DMS153 (cell line): ENCODE data around the gene RPGRIP1L.
A peak's percentile ranks its signal among the peaks of the same experiment; 100 is the strongest.

Experiments
- DNase-seq: peaks from one replicate; lab custom pipeline; 2025; lab: John Stamatoyannopoulos, UW

RPGRIP1L gene

DNA sequence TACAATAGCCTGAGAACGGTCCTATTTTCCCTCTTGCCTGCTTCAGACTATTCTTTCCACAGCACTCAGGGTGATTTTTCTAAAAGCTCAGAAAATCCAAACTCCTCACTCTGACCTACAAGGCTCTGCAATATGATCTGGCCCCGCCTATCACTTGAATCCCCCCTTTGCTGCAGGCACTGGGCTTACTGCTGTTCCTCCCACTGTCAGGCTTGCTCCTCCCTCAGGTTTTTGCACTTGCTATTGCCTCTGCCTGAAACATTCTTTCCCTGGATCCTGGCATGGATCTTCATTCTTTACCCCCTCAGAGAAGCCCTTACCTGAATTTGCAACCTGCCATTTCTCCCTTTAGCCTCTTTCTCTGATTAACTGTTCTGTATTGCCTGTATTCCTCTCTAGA, 52.3 kb downstream of the RPGRIP1L start:
- no peak for DNase-seq

DNA sequence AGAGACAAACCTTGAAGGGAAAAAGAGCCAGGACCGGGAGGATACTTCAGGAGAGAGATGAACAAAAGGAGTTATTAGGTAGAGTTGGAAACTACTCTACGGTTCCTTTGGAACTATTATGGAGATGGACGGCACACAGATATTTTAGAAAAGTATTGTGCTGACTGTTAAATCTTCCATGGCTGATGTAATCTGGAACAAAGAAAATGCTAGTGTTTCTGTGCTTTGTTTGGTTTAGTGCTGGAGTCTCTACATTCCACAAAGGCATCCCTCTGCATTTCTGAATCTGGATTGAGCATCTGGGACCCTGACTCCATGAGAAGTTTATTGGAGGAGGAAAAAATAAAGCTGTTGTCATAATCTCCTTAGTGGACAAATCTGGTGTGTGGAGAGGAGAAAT, 57.2 kb downstream of the RPGRIP1L start:
- no peak for DNase-seq

DNA sequence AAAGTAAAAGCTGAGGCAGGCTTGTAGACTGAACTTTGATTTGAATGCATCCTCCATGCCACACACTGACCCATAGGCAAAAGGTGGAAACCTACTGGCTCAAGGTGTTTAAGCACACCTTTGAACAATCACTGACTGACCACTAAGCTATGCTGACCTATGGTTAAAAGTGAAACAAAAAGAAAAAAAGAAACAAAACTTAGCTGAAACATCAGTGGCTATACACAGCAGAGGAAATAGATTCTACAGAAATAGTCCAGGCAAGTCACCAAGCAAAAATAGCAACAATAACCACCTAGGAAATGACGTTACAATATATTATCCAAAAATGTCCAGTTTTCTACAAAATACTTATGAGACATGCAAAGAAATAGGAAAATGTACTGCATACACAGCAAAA, 60.2 kb downstream of the RPGRIP1L start:
- DNase-seq: no peak

DNA sequence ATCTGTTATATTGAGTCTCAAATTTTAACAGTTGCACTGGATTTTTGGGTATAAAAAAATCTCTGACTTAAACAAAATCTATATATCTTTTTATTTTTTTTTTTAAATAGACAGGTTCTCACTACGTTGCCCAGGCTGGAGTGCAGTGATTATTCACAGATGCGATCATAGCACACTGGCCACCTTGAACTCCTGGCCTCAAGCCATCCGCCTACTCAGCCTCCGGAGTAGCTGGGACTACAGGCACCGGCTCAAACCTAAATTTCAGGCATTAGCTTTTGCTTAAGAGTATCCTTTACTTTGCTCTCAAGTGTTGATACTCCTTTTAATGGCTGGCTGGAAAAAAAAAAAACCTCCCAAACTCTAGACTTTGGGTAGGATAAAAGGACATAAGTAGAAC, 61.6 kb downstream of the RPGRIP1L start:
- DNase-seq: no peak

DNA sequence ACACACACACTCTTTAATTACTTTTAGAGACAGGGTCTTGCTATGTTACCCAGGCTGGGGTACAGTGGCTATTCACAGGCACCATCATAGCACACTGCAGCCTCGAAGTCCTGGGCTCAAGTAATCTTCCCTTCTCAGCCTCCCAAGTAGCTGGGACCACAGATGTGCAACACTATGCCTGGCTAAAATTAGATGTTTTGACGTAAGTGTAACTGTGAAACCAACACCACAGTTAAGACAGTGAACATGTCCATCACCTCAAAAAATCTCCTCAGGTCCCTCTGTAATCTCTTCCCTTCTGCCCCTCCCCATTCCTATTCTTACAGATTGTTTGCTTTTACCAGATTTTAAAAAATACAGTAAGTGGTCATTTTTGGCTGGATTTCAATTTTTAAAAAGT, 66.7 kb downstream of the RPGRIP1L start:
- DNase-seq: no peak

DNA sequence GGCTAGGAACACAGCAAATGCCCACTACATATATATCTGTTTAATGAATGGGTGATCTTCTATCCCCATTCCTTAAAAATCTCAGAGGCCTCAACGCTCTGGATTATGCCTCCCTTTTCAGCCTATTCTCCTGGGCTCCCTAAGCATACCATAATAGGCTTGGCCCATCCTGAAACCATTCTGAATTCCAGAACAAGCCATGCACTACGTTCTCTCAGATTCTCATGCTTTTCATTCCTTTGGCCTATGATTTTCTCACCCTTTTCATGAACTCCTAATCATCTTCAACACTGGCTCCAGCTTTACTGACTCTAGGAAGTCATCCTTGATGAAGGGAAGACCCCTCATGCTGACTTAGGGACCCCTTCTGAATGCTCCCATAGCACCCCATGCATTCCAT, 71.1 kb downstream of the RPGRIP1L start:
- DNase-seq: no peak

DNA sequence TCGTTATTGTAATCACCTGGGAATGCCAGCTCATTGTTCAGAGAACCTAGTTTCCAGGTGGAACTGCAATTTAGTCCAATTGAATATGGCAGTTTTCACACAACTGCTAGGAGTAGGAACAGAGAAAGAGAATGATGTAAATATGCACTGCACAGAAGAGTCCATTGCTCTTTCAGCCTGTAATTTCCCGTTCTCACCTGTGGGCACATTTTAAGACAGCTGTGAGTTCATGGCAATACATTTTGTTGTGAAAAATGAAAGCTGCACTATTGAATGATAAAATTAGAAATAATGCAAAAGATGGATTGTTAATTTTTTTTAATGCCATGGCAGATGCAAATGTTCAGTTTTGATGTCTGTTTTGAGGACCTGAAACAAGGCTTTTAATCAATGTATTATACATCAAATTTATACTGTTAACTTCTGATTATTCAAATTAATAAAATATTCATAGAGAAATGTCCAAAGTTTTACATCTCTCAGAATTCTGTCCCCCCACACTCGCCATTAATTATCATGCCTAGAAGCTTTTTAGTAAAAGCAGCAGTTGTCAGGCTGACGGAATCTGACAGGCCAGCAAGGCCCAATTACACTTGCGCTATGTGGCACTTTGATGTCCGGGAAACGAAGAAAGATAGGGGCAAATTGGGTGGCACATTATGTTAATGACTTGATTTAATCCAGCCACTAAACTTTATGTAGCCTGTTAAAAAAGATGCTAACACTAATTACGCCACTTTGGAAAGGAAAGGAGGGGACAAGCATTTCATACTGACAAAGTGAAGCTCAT, 72.2 kb downstream of the RPGRIP1L start:
- DNase-seq: no peak

DNA sequence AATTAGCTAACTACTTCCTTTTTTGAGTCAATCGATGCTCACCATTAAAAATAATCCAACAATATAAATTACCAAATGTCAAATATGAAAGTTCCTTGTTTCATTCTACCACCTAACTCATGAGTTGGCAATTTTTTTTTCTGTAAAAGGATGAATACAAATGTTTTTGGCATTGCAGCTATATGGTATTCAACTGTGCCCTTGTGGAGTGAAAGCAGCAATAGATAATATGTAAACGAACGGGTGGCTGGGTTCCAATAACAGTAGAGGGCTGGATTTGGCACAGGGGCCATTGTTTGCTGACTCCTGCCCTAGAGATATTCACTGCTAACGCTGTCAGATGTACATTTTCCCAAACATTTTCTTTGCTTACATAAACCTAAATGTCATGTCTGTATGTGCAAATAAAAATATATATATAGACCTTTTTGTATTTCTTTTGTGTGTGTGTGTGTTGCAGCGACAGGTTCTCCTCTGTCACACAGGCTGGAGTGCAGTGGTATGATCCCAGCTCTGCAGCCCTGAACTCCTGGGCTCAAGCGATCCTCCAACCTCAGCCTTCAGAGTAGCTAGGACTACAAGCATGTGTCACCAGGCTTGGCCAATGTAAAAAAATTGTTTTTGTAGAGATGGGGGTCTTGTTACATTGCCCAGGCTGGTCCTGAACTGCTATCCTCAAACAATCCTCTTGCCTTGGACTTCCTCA, 73.9 kb downstream of the RPGRIP1L start:
- no peak for DNase-seq

DNA sequence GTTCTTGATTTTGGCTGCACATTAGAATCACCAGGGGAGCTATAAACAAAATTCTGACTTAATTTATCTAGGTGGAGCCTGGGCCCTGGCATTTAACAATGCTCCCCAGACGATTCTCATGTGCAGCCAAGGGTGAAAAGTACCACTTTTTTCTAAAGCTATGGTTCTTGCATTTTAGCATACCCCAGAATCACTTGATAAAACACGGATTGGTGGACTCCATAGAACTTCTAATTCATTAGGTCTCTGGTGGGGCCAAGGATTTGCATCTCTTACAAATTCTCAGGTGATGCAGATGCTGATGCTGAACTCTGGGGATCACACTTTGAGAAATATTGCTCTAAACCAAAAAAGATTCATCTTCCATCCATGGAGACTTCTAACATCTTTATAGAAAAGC, 74.5 kb downstream of the RPGRIP1L start:
- no peak for DNase-seq

DNA sequence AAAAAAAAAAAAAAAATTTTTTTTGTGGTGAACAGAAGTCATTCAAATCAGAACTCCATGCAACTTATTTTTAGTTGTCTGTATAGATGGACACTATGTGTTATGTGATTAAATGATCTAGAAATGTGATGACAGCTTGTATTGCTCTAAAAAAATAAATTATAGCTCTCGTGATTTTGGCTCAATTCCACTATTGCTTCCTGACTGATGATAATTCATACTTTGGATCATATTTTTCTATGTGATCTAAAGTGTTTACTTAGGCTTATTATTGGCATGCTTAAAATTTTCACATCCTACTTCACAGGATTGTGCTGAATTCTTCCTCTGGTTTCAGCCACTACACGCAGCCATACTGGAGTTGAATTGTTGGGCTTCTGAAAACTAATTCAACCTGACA, 76.8 kb downstream of the RPGRIP1L start:
- DNase-seq: no peak

DNA sequence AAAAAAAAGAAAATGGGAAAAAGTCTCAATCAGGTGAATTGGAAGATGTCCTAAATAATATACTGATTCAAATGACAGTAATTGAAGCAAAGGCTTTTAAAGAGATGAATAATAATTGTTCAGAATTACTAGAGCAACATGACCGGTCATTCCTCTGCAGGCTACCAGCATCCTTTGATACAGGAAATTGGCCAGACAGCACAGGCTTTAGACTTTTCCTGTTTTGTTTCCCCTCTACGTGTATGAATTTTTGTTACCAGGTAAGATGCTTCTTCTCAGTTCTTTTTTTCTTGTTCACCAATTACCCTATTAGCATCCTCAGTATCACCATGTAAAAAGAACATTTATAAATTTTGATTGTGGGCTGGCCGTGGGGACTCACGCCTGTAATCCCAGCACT, 77.5 kb downstream of the RPGRIP1L start:
- no peak for DNase-seq

DNA sequence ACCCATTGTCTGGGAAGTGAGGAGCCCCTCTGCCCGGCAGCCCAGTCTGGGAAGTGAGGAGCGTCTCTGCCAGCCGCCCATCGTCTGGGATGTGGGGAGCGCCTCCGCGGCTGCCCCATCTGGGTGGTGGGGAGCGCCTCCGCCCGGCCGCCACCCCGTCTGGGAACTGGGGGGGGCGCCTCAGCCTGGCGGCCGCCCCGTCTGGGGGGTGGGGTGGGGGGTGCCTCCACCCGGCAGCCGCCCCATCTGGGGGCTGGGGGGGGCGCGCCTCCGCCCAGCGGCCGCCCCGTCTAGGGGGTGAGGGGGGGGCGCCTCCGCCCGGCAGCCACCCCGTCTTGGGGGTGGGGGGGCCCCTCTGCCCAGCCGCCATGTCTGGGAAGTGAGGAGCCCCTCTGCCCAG, 78.4 kb downstream of the RPGRIP1L start:
- no peak for DNase-seq

DNA sequence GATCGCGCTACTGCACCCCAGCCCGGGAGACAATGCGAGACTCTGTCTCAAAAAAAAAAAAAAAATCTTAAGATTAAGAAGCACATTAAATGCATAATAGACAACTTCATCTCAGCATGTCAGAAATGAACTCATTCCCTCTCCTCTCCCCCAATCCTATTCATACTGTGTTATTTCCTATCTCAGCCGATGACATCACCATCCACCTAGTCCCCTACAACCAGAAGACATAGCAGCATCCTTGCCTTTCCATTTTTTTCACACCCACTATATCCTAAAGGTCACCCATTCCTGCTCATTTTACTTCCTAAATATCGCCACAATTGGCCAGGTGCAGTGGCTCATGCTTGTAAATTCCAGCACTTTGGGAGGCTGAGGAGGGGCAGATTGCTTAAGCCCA, 81.3 kb downstream of the RPGRIP1L start:
- DNase-seq: no peak

DNA sequence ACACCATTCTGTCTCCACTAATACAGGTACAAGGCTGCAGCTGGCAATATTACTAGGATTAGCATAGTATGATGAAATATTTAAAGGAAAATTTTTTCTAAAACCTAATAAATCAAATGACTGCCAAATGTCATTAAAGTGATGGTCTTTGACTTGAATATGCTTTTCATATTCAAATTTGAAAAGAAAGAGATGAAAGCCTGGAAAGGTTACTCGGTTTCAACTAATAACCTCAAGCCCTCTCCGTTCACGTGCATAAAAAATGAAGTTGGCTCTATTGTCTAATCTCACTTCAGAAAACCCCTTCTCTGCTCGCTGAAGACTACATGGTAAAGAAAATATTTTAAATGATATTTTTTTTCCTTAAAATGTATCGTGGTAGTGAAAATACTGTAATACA, 83.2 kb downstream of the RPGRIP1L start:
- no peak for DNase-seq

DNA sequence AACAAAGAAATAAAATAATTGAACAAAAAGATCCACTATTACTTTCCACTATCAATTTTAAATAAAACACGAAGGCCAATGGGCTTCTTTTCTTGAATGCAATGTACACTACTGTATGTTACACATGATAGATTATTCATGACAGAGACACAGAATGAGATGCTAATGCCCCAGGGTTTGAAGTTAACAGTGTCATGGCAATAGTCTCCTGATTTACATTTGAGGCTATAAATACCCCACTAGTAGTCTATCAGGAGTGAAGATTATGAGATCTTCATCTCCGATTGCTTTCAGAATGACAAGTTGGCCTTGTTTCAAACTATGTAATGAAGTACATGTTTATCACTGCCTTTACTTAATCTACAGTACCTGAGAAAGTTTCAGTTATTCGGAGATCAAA, 84.4 kb downstream of the RPGRIP1L start:
- DNase-seq: no peak

DNA sequence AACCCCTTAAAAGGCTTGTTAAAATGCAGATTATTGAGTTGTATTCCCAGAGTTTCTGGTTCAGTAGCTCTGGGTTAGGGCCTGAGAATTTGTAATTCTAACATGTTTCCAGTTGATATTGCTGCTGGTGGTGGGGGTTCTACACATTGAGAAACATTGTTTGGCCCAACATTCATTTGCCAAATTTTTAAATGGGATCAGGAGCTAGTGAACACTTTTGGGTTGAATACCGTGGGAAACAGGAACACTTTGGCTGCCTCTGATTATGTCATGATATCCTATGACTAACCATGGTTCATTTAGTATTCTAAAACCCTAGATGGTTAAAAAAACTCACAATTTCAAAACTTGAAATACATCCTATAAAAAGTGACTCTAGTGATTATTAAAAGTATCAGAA, 89.3 kb downstream of the RPGRIP1L start:
- DNase-seq: no peak

DNA sequence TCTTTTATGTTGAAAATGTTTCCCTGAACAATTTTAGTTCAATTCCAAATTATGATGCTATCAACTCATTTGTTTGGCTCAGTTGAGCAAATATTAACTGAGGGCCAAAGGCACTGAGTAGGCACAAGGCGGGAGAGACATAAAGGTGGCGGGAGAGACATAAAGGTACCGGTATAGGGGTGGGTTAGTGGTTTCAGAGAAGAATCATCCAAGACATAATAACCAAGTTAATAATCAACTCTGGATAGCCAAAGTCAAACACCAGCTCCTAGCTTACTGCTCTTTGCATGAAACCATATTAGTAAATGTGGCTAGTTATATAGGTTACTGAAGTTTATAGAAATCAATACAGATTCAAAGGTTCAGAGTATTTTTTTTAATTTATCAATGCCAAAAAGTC, 91.7 kb downstream of the RPGRIP1L start:
- no peak for DNase-seq

DNA sequence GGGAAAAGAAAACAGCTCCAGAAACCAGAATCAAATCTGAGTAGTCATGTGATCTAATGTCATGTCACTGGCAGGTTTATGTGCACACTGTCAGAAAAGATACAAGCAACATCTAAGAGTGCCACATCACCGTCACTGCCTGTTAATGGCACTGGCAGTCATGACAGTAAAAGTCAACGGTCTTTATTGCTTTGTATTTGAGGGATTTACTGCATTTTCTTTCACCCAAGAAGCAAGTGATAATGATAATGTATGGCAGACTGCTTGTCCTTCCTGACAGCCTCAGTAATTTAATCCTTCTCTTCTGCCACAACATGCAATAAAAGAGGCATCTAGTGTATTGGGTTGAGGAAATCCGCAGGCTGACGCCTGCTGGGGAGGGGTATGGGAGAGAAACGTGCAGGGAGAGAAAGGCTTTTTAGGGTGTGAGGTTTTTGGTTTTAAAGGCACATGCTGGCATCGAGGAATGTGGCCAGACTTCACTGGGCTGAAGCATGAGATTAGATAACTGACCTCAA, 92.4 kb downstream of the RPGRIP1L start:
- DNase-seq: peak; percentile 25

DNA sequence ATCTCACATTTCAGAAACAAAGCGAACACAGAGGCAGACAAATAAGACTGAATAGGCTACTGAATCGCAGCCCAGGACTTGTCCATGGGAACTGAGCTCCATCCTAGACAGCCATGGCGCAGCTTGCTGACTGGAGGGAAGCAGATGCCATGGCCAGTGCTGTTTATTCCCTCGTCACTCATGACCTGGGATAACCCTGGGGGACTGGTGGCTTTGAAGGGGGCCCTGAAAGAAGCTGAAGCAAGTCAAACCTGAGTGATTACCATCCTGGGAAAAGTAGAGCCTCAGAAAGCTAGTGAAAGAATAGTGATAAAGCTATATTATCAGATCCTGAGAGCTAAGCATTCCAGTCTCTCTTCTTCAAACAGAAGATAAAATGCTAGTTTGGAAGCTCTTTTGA, 94.1 kb downstream of the RPGRIP1L start:
- no peak for DNase-seq

DNA sequence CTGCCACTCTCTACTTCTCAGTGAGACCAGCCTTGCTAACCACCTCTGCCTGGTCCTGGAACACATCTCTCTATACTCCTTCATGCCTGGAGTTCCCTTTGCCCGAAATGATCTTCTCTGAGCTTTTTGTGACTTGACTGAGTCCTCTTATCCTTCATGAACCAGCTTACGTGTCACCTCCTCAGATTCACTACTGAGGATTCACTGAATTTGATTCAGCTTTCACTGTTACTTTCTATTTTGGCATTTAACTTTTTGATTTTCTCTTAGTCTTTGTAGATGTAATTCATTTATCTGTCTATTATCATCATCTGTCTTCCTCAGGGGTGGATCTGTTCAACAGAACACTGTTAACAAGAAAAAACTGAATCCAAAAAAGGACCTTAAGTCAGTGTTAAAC, 95.6 kb downstream of the RPGRIP1L start:
- no peak for DNase-seq

DNA sequence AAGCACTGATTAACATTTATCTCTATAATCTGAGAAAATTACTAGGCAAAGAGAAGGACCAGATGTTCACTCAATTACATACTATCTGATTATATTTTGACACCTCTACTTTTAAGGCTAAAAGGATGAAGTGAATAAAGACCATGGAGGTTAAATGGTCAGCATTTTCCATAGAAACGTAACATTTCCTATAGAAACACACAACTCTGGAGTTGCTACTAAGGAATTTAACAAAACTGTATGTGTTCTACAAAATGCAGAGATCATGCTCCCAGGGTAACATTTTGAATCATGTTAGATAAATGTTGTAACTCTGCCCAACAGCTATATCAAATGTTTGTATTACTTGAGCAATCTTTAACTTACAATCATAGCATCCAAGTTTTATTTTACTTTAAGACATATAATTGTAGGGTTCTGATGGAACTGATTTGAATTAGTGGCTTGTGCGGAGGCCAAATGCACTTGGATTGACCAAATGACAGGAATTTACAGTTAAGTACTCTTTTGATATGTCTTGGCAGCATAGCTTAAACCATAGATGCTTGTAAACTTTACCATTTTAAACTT, 97.7 kb downstream of the RPGRIP1L start:
- no peak for DNase-seq

DNA sequence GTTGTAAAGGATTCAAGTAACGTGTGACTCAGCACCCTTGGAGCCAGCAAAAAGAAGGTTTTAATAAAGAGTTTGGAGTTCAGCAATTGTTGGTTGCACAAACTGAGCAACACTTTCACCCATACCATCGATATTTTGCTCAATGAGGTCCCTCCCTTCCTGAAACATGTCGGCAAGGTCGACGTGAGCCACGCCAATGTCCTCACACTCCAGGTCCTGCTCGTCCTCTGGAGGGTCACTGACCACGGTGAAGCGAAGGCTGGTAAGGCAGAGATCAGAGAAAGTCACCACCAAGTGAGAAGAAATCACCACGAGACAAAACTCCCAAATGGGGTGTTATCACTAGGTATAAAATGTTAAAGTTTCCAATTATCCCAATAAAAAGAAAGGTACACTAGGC, 98.3 kb downstream of the RPGRIP1L start:
- DNase-seq: no peak

DNA sequence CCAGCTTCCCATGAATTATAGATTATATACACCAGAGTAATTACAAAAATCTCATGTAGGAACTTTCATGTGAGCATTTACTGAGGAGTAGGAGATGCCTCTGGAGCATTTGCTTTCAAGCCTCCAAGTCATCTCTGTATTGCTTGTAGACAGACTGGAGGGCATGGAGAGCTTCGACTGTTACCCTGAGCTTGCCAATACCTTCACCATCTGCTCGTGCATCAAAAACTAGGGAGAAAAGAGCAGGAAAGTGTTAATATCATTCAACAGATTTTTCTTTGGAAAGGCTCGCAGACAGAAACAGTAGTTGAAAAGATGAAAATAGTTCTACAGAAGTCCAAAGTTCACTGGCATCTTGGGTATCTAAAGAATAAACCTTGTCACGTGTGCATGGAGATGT, 101.7 kb downstream of the RPGRIP1L start:
- no peak for DNase-seq
